Adrenal gland (tissue), 12 donors: Measurements from ENCODE around the gene DPM1. TPM values are rescaled to one million over a fixed set of nuclear protein-coding genes. Genes with fewer than 3 reads are reported as not detected.

Experiments used
- DNase-seq, 7 donors: peaks; one replicate each; pipeline ENCODE4 v3.0.0-alpha.2; 2019 to 2020
- H3K27ac ChIP-seq, 5 donors: fragments of 200-600 bp; sonication (generic) in 4 of 5; 1 replicate in 3 of 5; 2 replicates in 2 of 5; pipeline versions ENCODE4 v1.5.1 to v1.8.0; 2016 to 2020; ENCODE audit warnings: mild to moderate bottlenecking in 1 of 5
- H3K27me3 ChIP-seq: fragments of 200-600 bp; 2 replicates; pipeline ENCODE4 v1.8.0; 2021
- H3K36me3 ChIP-seq, 2 donors: fragments of 200-600 bp; replicated peaks in 1 of 2; 1 replicate in 1 of 2; 2 replicates in 1 of 2; pipeline versions ENCODE4 v1.5.1 to v1.8.0; 2018 to 2022
- H3K4me1 ChIP-seq, 2 donors: fragments of 200-600 bp; replicated peaks in 1 of 2; 1 replicate in 1 of 2; 2 replicates in 1 of 2; pipeline versions ENCODE4 v1.5.1 to v1.8.0; 2018 to 2021
- H3K4me3 ChIP-seq, 4 donors: fragments of 200-600 bp; sonication (generic) in 3 of 4; one replicate each; pipeline ENCODE4 v1.5.1; 2016 to 2018
- H3K9me3 ChIP-seq, 3 donors: fragments of 200-600 bp; sonication (generic) in 1 of 3; replicated peaks in 1 of 3; 1 replicate in 2 of 3; 2 replicates in 1 of 3; pipeline versions ENCODE4 v1.5.1 to v1.8.0; 2016 to 2021
- POLR2A ChIP-seq, 2 donors: fragments of 450-650 bp; IDR thresholded peaks; one replicate each; pipeline ENCODE4 v1.6.1; 2017; ENCODE audit warnings: antibody characterized with exemption in 2 of 2, mild to moderate bottlenecking in 2 of 2, moderate library complexity in 1 of 2
- WGBS, 4 donors: extraction: QIAGEN DNeasy Blood & Tissue Kit in 2 of 4; methylation state at CpG; one replicate each; pipeline versions ENCODE4 v1.1.5 to v1.1.7; 2013 to 2017; 5-methylcytosine and 5-hydroxymethylcytosine counted together
- intact Hi-C, 2 donors: fragments of 100-400 bp; cut with DNase I; formaldehyde crosslinking; loops; one replicate each; pipeline versions ENCODE4 v1.14.1 to v1.15.0; 2022 to 2023
- polyA plus RNA-seq, 3 donors: library from polyadenylated mRNA; stranded (reverse); fragments of 200-250 nt in 2 of 3; fragments of 350-450 nt in 1 of 3; fragmentation: Illumina TruSeq in 1 of 3; extraction: RNeasy Lipid Tissue Mini Kit (QIAGEN cat#74804) in 1 of 3; gene quantifications; one replicate each; pipeline ENCODE4 v1.2.3, GENCODE V29; 2013 to 2014
- total RNA-seq, 9 donors: library from RNA; depleted of rRNA in 4 of 9; stranded (reverse); fragments of >200 nt in 4 of 9; fragments of 120-200 nt in 1 of 9; fragmentation: NEBNext Ultra II Directional in 1 of 9; extraction: Animal tissue kit (Norgen Biotek cat#: 25700) in 1 of 9; gene quantifications; one replicate each; pipeline versions ENCODE4 v1.1.0 to v1.2.4, GENCODE V29; 2013 to 2023
- TF ChIP-seq, protein P1 (sequence below), 6 experiments: fragments of 450-650 bp in 4 of 6; fragments of 200-600 bp in 2 of 6; sonication (generic) in 1 of 6; IDR thresholded peaks; 1 replicate in 5 of 6; 2 replicates in 1 of 6; pipeline versions ENCODE4 v1.5.1 to v1.8.0; 2016 to 2021; ENCODE audit warnings: antibody characterized with exemption in 6 of 6, mild to moderate bottlenecking in 2 of 6, moderate library complexity in 1 of 6
- donor health status: healthy with polysubstance abuse.
- donor health status: Bipolar disorder and iron deficiency.
- donor health status: DM: yes; HTN: yes; CAD: no.
- donor health status: DM: no; HTN: no; CAD: no.
- donor health status: DM: no; HTN: no; CAD: no.
- donor health status: DM: yes; HTN: yes; CAD: no.

DPM1 gene
- total and polyA plus RNA-seq, 12 donors: 21.0 to 145 (median 42.9) TPM

DNA sequence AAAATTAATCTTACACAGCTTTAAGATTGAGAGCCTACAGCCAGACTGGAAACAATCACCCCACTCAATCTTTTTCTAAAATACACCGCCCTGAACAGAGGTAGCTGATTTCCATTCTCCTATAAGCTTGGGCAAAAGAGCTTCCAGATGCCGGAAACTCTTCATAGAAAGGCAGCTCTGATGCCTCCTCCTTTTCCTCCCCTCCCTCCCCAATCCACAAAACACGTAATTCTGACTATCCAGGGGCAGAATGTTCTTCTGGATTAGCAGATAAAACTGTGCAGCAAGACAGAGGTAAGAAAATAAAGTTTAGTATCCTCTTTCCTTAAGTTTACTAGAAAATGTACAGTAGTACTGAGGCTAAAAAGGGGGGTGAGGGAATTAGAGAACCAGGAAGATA is 42.9 kb downstream of the DPM1 start:
- Histone ChIP-seq H3K36me3 (no peaks in the 10 kb centered on the region), H3K27ac (peak overlapping the region in 1 of 5 donors; percentile 36), H3K27me3 (no peaks in the 10 kb centered on the region), H3K4me3 (no peak overlapping the region), H3K9me3 (no peaks in the 10 kb centered on the region), H3K4me1 (peaks cover 49 to 85% of the 10 kb centered on the region in 2 donors)
- no peak for DNase-seq
- TF ChIP-seq, protein P1, sequence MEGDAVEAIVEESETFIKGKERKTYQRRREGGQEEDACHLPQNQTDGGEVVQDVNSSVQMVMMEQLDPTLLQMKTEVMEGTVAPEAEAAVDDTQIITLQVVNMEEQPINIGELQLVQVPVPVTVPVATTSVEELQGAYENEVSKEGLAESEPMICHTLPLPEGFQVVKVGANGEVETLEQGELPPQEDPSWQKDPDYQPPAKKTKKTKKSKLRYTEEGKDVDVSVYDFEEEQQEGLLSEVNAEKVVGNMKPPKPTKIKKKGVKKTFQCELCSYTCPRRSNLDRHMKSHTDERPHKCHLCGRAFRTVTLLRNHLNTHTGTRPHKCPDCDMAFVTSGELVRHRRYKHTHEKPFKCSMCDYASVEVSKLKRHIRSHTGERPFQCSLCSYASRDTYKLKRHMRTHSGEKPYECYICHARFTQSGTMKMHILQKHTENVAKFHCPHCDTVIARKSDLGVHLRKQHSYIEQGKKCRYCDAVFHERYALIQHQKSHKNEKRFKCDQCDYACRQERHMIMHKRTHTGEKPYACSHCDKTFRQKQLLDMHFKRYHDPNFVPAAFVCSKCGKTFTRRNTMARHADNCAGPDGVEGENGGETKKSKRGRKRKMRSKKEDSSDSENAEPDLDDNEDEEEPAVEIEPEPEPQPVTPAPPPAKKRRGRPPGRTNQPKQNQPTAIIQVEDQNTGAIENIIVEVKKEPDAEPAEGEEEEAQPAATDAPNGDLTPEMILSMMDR (IDR thresholded peaks at IDR 0.05): no peak
- TF ChIP-seq POLR2A (IDR thresholded peaks at IDR 0.05): no peak
- WGBS, 4 donors: 33 to 41% (median 39%) methylated on average over 3 of the region's 3 CpGs
- intact Hi-C loops: no loop called here

DNA sequence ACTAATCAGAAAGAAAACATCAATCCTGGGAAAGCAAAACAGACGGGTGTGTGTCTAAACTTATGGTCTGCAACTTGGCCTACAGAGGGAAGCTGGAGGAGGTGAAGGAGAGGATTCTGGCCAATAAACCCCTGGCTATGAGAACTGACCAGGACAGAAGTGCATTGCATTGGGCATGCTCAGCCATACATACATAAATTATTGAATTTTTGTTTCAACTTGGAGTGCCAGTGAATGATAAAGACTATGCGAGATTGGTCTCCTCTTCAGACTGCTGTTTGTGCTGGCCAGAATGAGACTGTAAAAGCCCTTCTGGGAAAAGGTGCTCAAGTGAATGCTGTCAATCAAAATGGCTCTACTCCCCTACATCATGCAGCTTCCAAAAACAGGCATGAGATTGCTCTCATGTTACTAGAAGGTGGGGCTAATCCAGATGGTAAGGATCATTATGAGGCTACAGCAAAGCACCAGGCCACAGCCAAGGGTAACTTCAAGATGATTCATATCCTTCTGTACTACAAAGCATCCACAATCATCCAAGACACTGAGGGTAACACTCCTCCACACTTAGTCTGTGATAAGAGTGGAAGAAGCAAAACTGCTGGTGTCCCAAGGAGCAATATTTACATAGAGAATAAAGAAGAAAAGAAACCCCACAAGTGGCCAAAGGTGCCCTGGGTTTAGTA is 44.5 kb downstream of the DPM1 start:
- Histone ChIP-seq H3K9me3 (no peaks in the 10 kb centered on the region), H3K36me3 (no peaks in the 10 kb centered on the region), H3K27ac (no peak overlapping the region), H3K27me3 (no peaks in the 10 kb centered on the region), H3K4me3 (no peak overlapping the region), H3K4me1 (peaks cover 48 to 70% of the 10 kb centered on the region in 2 donors)
- no peak for TF ChIP-seq POLR2A (IDR thresholded peaks at IDR 0.05)
- TF ChIP-seq, protein P1 (IDR thresholded peaks at IDR 0.05): no peak
- WGBS, 4 donors: 65 to 85% (median 70%) methylated on average over 2 of the region's 2 CpGs
- no peak for DNase-seq
- intact Hi-C loops: no loop called here

DNA sequence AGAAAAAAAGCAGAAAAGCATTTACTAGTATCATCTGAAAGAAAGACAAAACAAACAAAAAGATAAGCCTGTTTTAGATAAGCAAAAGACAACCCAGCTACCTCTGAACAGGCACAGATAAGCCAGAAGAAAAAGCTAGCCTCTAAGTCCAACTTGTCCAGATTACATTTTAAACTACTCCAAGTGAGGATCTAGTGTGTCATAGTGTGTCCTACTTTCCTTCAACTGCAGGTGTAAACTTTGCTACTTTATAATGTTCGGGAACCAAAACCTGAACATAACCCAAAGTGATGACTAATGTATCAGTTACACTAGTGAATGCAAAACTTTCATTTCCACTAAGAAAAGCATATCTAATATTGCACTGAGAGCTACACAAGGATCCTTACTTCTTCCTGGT is 46.6 kb downstream of the DPM1 start:
- no peak overlapping the region for H3K4me3 ChIP-seq
- H3K27ac ChIP-seq: peak overlapping the region in 1 of 5 donors; percentile 21
- no peaks in the 10 kb centered on the region for H3K27me3 ChIP-seq
- H3K4me1 ChIP-seq: peaks cover 35 to 49% of the 10 kb centered on the region in 2 donors
- no peaks in the 10 kb centered on the region for H3K9me3 ChIP-seq
- WGBS, 4 donors: 25 to 60% (median 39%) methylated on average over 1 of the region's 1 CpG
- no peak for DNase-seq
- H3K36me3 ChIP-seq: no peaks in the 10 kb centered on the region
- intact Hi-C loops: no loop called here
- TF ChIP-seq, protein P1 (IDR thresholded peaks at IDR 0.05): no peak
- no peak for TF ChIP-seq POLR2A (IDR thresholded peaks at IDR 0.05)

DNA sequence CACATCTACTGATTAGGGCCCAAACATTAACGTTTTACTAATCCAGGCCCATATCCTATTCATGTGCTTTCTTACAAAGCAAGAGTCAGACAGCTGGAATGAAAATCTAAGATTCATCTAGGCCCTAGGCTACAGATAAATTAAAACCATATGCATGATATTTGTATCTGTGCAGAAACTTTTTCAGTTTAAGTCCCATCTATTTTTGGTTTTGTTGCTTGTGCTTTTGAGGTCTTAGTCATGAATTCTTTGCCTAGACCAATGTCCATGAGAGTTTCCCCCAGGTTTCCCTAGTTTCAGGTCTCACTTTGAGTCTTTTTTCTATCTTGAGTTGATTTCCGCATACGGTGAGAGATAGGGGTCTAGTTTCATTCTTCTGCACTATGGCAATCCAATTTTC is 47.3 kb downstream of the DPM1 start:
- WGBS, 4 donors: 65 to 76% (median 69%) methylated on average over 3 of the region's 3 CpGs
- H3K36me3 ChIP-seq: no peaks in the 10 kb centered on the region
- intact Hi-C loops: no loop called here

More for the DNA sequence above, 47.3 kb downstream of the DPM1 start:
- TF ChIP-seq, protein P1 (IDR thresholded peaks at IDR 0.05): no peak
- no peak for TF ChIP-seq POLR2A (IDR thresholded peaks at IDR 0.05)
- H3K4me3 ChIP-seq: no peak overlapping the region
- H3K9me3 ChIP-seq: no peaks in the 10 kb centered on the region
- DNase-seq: no peak
- no peak overlapping the region for H3K27ac ChIP-seq
- peaks cover 35 to 44% of the 10 kb centered on the region in 2 donors for H3K4me1 ChIP-seq
- no peaks in the 10 kb centered on the region for H3K27me3 ChIP-seq
